ENCODE measurements around the gene SLC25A3.
A peak's percentile ranks its signal among the peaks of the same experiment; 100 is the strongest.
"Not testable (repeated sequence)": the region's sequence is repeated elsewhere in the genome, so short reads cannot be mapped to it uniquely, and the experiment has no call there.

Gene SLC25A3

GRCh38 chr12:98595243-98595988, 1.9 kb downstream of the SLC25A3 start:
- no peak for DNase-seq

- not testable (repeated sequence) for DNase-seq
Measured at GRCh38 chr12:98597313-98597712, 3.8 kb downstream of the SLC25A3 start.

GRCh38 chr12:98601924-98602323, 8.4 kb downstream of the SLC25A3 start:
- DNase-seq, result no peak

GRCh38 chr12:98606359-98606988, 13.0 kb downstream of the SLC25A3 start:
- no peak for DNase-seq

GRCh38 chr12:98610596-98610995, 17.1 kb downstream of the SLC25A3 start:
- no peak for DNase-seq

- no peak for DNase-seq
Measured at GRCh38 chr12:98612696-98613334, 19.3 kb downstream of the SLC25A3 start.

- DNase-seq, result no peak
Measured at GRCh38 chr12:98618952-98619351, 25.5 kb downstream of the SLC25A3 start.

- no peak for DNase-seq
Measured at GRCh38 chr12:98635657-98636323, 42.3 kb downstream of the SLC25A3 start.

GRCh38 chr12:98637068-98637467, 43.6 kb downstream of the SLC25A3 start:
- DNase-seq, result no peak

GRCh38 chr12:98638009-98638408, 44.5 kb downstream of the SLC25A3 start:
- DNase-seq, result no peak

GRCh38 chr12:98639491-98639890, 46.0 kb downstream of the SLC25A3 start:
- no peak for DNase-seq

GRCh38 chr12:98642801-98643200, 49.3 kb downstream of the SLC25A3 start:
- DNase-seq, result not testable (repeated sequence)

- peak; percentile 50 to 54 for DNase-seq
Measured at GRCh38 chr12:98644433-98644711, 50.9 kb downstream of the SLC25A3 start.

GRCh38 chr12:98644712-98645571, 51.5 kb downstream of the SLC25A3 start, which contains the start of the genes APAF1 and IKBIP:
Gene APAF1 (plus strand): TSS chr12:98645290. CDS start chr12:98648360, 3,070 bp downstream.
Gene IKBIP (minus strand): TSS chr12:98644788. CDS start chr12:98644701, 87 bp downstream.
- DNase-seq, result peak; percentile 89 to 95

- DNase-seq, result no peak
Measured at GRCh38 chr12:98645572-98646067, 52.1 kb downstream of the SLC25A3 start.

- no peak for DNase-seq
Measured at GRCh38 chr12:98646294-98647090, 53.0 kb downstream of the SLC25A3 start.

- DNase-seq, result no peak
Measured at GRCh38 chr12:98651328-98651727, 57.8 kb downstream of the SLC25A3 start.

- peak in 1 of 2 experiments; percentile 14 for DNase-seq
Measured at GRCh38 chr12:98653866-98654493, 60.5 kb downstream of the SLC25A3 start.

All from NCI-H1930 (cell line).